H1 (cell line): ENCODE data around the gene SMG5. TPM values are rescaled to one million over a fixed set of nuclear protein-coding genes. Genes with fewer than 3 reads are reported as not detected.

Experiments
- CTCF ChIA-PET: fragments of 300-600 bp; sonication (Branson Sonifier 250); formaldehyde crosslinking; loops from one replicate; lab custom pipeline; 2021; ENCODE audit not compliant: partially characterized antibody; lab: Charles Lee
- POLR2A ChIA-PET: fragments of 300-600 bp; sonication (Branson Sonifier 250); formaldehyde crosslinking; loops from one replicate; lab custom pipeline; 2021; ENCODE audit warnings: inconsistent platforms; ENCODE audit not compliant: partially characterized antibody; lab: Charles Lee
- DNase-seq, 2 experiments: peaks; one replicate each; pipeline versions ENCODE4 v3.0.0 to v3.0.0-alpha.2; 2010 to 2022; ENCODE audit warnings: low spot score in 2 of 2, low read depth in 1 of 2, mixed read lengths in 1 of 2
- FAIRE-seq: peaks from 2 replicates; lab custom pipeline; 2011; peaks lifted over from hg19 to GRCh38; lab: Jason Lieb, UNC
- H2AFZ ChIP-seq: 2 replicates; pipeline ENCODE4 v1.8.1; 2012; ENCODE audit warnings: low read length, inconsistent platforms
- H2AK5ac ChIP-seq: 2 replicates; pipeline ENCODE4 v1.6.1; 2013; ENCODE audit warnings: low read depth, low read length
- H2BK120ac ChIP-seq: replicated peaks from 2 replicates; pipeline ENCODE3; 2013; ENCODE audit warnings: low read depth, low read length, inconsistent platforms
- H2BK12ac ChIP-seq: 2 replicates; pipeline ENCODE4 v1.6.1; 2013; ENCODE audit warnings: low read depth, low read length
- H2BK15ac ChIP-seq: 2 replicates; pipeline ENCODE4 v1.6.1; 2013; ENCODE audit warnings: low read length
- H2BK20ac ChIP-seq: 2 replicates; pipeline ENCODE4 v1.6.1; 2013; ENCODE audit warnings: low read length
- H2BK5ac ChIP-seq: 2 replicates; pipeline ENCODE4 v1.6.1; 2013; ENCODE audit warnings: low read depth, low read length
- H3K14ac ChIP-seq: 2 replicates; pipeline ENCODE4 v1.6.1; 2013; ENCODE audit warnings: inconsistent platforms; ENCODE audit not compliant: insufficient read length
- H3K18ac ChIP-seq: 2 replicates; pipeline ENCODE4 v1.6.1; 2013; ENCODE audit warnings: low read length; ENCODE audit errors: extremely low read depth
- H3K23ac ChIP-seq: 2 replicates; pipeline ENCODE4 v1.6.1; 2013; ENCODE audit warnings: inconsistent platforms; ENCODE audit not compliant: insufficient read length
- H3K23me2 ChIP-seq: 2 replicates; pipeline ENCODE4 v1.6.1; 2013; ENCODE audit warnings: low read depth, low read length
- H3K27ac ChIP-seq: 2 replicates; pipeline ENCODE4 v1.6.1; 2011; ENCODE audit warnings: low read depth, low read length, inconsistent platforms
- H3K27me3 ChIP-seq, 4 experiments: replicated peaks in 1 of 4; 1 replicate in 1 of 4; 2 replicates in 3 of 4; pipeline versions ENCODE4 v1.6.1 to v1.8.1; 2011 to 2013; ENCODE audit warnings: low read length in 3 of 4, mild to moderate bottlenecking in 3 of 4, inconsistent platforms in 2 of 4, mixed read lengths in 2 of 4, moderate library complexity in 1 of 4; ENCODE audit not compliant: control insufficient read depth in 3 of 4, insufficient read depth in 3 of 4; ENCODE audit errors: extremely low read depth in 1 of 4
- H3K36me3 ChIP-seq, 4 experiments: 2 replicates each; pipeline versions ENCODE4 v1.6.1 to v1.8.1; 2011 to 2013; ENCODE audit warnings: mild to moderate bottlenecking in 4 of 4, low read length in 3 of 4, moderate library complexity in 2 of 4, control low read depth in 1 of 4, inconsistent platforms in 1 of 4; ENCODE audit not compliant: insufficient read depth in 4 of 4, control insufficient read depth in 2 of 4
- H3K4ac ChIP-seq: replicated peaks from 2 replicates; pipeline ENCODE3; 2013; ENCODE audit warnings: low read length, low read depth, mixed read lengths, inconsistent platforms; ENCODE audit not compliant: insufficient read length
- H3K4me1 ChIP-seq, 4 experiments: replicated peaks in 1 of 4; 1 replicate in 1 of 4; 2 replicates in 3 of 4; pipeline versions ENCODE4 v1.6.1 to v1.8.1; 2011 to 2013; ENCODE audit warnings: low read length in 3 of 4, inconsistent platforms in 2 of 4, mixed read lengths in 1 of 4; ENCODE audit not compliant: insufficient read depth in 4 of 4, control insufficient read depth in 3 of 4
- H3K4me2 ChIP-seq, 2 experiments: 2 replicates each; pipeline versions ENCODE4 v1.6.1 to v1.8.1; 2011 to 2013; ENCODE audit warnings: low read depth in 2 of 2, low read length in 2 of 2, control low read depth in 1 of 2, inconsistent platforms in 1 of 2, mild to moderate bottlenecking in 1 of 2; ENCODE audit not compliant: insufficient read depth in 1 of 2
- H3K4me3 ChIP-seq, 4 experiments: fragments of 200-600, 300-600 bp in 1 of 4; sonication (generic), shearing (Covaris generic), sonication (Bioruptor Twin) in 1 of 4; 2 replicates each; pipeline versions ENCODE4 v1.5.1 to v1.8.1; 2011 to 2016; ENCODE audit warnings: low read length in 4 of 4, low read depth in 3 of 4, control low read depth in 2 of 4, inconsistent platforms in 2 of 4, mild to moderate bottlenecking in 2 of 4, mixed read lengths in 1 of 4, moderate library complexity in 1 of 4; ENCODE audit not compliant: insufficient read depth in 2 of 4; ENCODE audit errors: extremely low read depth in 1 of 4
- H3K56ac ChIP-seq: replicated peaks from 2 replicates; pipeline ENCODE3; 2013; ENCODE audit warnings: low read depth, mild to moderate bottlenecking, mixed read lengths, low read length, inconsistent platforms; ENCODE audit not compliant: insufficient read length
- H3K79me1 ChIP-seq: 2 replicates; pipeline ENCODE4 v1.6.1; 2013; ENCODE audit warnings: low read depth, low read length, control low read depth
- H3K79me2 ChIP-seq, 2 experiments: 2 replicates each; pipeline versions ENCODE4 v1.6.1 to v1.8.1; 2012 to 2013; ENCODE audit warnings: low read length in 2 of 2, mild to moderate bottlenecking in 2 of 2, inconsistent platforms in 1 of 2; ENCODE audit not compliant: insufficient read depth in 2 of 2, control insufficient read depth in 1 of 2
- H3K9ac ChIP-seq, 4 experiments: replicated peaks in 1 of 4; 1 replicate in 1 of 4; 2 replicates in 3 of 4; pipeline versions ENCODE4 v1.6.1 to v1.8.1; 2011 to 2013; ENCODE audit warnings: low read depth in 3 of 4, low read length in 3 of 4, control low read depth in 2 of 4, mild to moderate bottlenecking in 2 of 4, moderate library complexity in 2 of 4, inconsistent platforms in 1 of 4; ENCODE audit errors: extremely low read depth in 1 of 4
- H3K9me3 ChIP-seq, 2 experiments: 2 replicates each; pipeline versions ENCODE4 v1.6.1 to v1.8.1; 2012 to 2013; ENCODE audit warnings: mild to moderate bottlenecking in 2 of 2, moderate library complexity in 2 of 2, control low read depth in 1 of 2, inconsistent platforms in 1 of 2, low read depth in 1 of 2, low read length in 1 of 2, mixed read lengths in 1 of 2; ENCODE audit not compliant: insufficient read depth in 2 of 2
- H4K20me1 ChIP-seq, 2 experiments: replicated peaks in 1 of 2; 2 replicates each; pipeline versions ENCODE3 to v1.8.1; 2011 to 2013; ENCODE audit warnings: inconsistent platforms in 2 of 2, low read length in 2 of 2, mild to moderate bottlenecking in 1 of 2; ENCODE audit not compliant: insufficient read depth in 2 of 2, control insufficient read depth in 1 of 2
- H4K5ac ChIP-seq: 2 replicates; pipeline ENCODE4 v1.6.1; 2013; ENCODE audit warnings: low read length, low read depth, mixed read lengths, inconsistent platforms; ENCODE audit not compliant: insufficient read length
- H4K8ac ChIP-seq: 2 replicates; pipeline ENCODE4 v1.8.0; 2013; ENCODE audit warnings: mild to moderate bottlenecking, moderate library complexity, low read length, inconsistent platforms; ENCODE audit not compliant: insufficient read depth; ENCODE audit errors: extremely low read depth
- H4K91ac ChIP-seq: replicated peaks from 2 replicates; pipeline ENCODE3; 2013; ENCODE audit warnings: low read length, mixed read lengths, inconsistent platforms; ENCODE audit not compliant: insufficient read length
- ASH2L ChIP-seq: fragments of 200-600, 300-600 bp; sonication (generic); IDR thresholded peaks from one replicate; pipeline ENCODE4 v1.7.1; 2017; ENCODE audit warnings: low read length
- E2F6 ChIP-seq: IDR thresholded peaks from 2 replicates; pipeline ENCODE4 v1.6.1; 2012; ENCODE audit warnings: inconsistent platforms
- JUND ChIP-seq: IDR thresholded peaks from 2 replicates; pipeline ENCODE4 v1.6.1; 2011; ENCODE audit warnings: mild to moderate bottlenecking, improper control_type of control experiment, low read length
- KDM5A ChIP-seq: fragments of 200-600 bp; IDR thresholded peaks from 2 replicates; pipeline ENCODE4 v1.7.1; 2012; ENCODE audit warnings: mild to moderate bottlenecking, low read length, inconsistent platforms, mixed read lengths
- POLR2A ChIP-seq, 2 experiments: IDR thresholded peaks; 1 replicate in 1 of 2; 2 replicates in 1 of 2; pipeline ENCODE4 v1.6.1; 2011; ENCODE audit warnings: low read depth in 2 of 2, low read length in 2 of 2, mild to moderate bottlenecking in 2 of 2; ENCODE audit errors: control extremely low read depth in 1 of 2
- POLR2AphosphoS5 ChIP-seq: IDR thresholded peaks from 2 replicates; pipeline ENCODE4 v1.6.1; 2011; ENCODE audit warnings: low read depth, low read length
- SAP30 ChIP-seq: fragments of 300-600 bp; sonication (generic); IDR thresholded peaks from 2 replicates; pipeline ENCODE4 v1.7.1; 2012; ENCODE audit warnings: low read length, moderate library complexity, mild to moderate bottlenecking, inconsistent platforms; ENCODE audit not compliant: insufficient read depth, insufficient replicate concordance
- SIX5 ChIP-seq: IDR thresholded peaks from 2 replicates; pipeline ENCODE4 v1.6.1; 2011; ENCODE audit warnings: mild to moderate bottlenecking, low read depth, low read length
- WGBS, 2 experiments: shearing (Covaris generic) in 1 of 2; methylation state at CpG; one replicate each; pipeline versions ENCODE4 v1.1.6 to v1.1.7; 2013 to 2015; ENCODE audit warnings: low lambda C conversion rate in 2 of 2, mixed read lengths in 2 of 2, inconsistent platforms in 1 of 2, low coverage in 1 of 2, missing lambda C conversion rate in 1 of 2; ENCODE audit not compliant: insufficient replicate concordance in 2 of 2, insufficient coverage in 1 of 2, insufficient read length in 1 of 2; ENCODE audit errors: extremely low coverage in 1 of 2, missing lambda C conversion rate in 1 of 2; 5-methylcytosine and 5-hydroxymethylcytosine counted together
- long read RNA-seq, 2 experiments: library from RNA in 1 of 2; library from capped mRNA in 1 of 2; stranded (forward); transcript quantifications; one replicate each; pipeline ENCODE4 v2.0.0, GENCODE V29; 2021; ENCODE audit warnings: inconsistent platforms in 1 of 2
- polyA minus RNA-seq, 3 experiments: library from RNA; depleted of rRNA, polyadenylated mRNA; stranded (reverse); fragments of >200 nt; gene quantifications; 1 replicate in 2 of 3; 2 replicates in 1 of 3; pipeline ENCODE4 v1.2.3, GENCODE V29; 2011
- polyA plus RNA-seq, 7 experiments: library from polyadenylated mRNA; depleted of rRNA in 3 of 7; stranded (reverse) in 5 of 7; unstranded in 2 of 7; fragments of >200 nt in 5 of 7; fragments of 200-250 nt in 2 of 7; gene quantifications; 1 replicate in 5 of 7; 2 replicates in 1 of 7; 4 replicates in 1 of 7; pipeline versions ENCODE4 v1.2.1 to v1.2.3, GENCODE V29; 2011 to 2013; ENCODE audit warnings: missing spikeins in 2 of 7, mixed read lengths in 2 of 7
- total RNA-seq: library from RNA; stranded (reverse); fragmentation: NEBNext Ultra II Directional; extraction: Animal tissue kit (Norgen Biotek cat#: 25700); gene quantifications from 2 replicates; pipeline ENCODE4 v1.2.1, GENCODE V29; 2021

SMG5 gene
- total RNA-seq (94.7 and 98.0 TPM in 2 replicates), polyA plus RNA-seq (2011; rRNA removed) (32.7 and 45.2 TPM in 2 replicates), polyA minus RNA-seq (2011; rRNA and poly(A)+ RNA removed) (61.2 and 65.4 TPM in 2 replicates)
- 44.5 TPM for polyA plus RNA-seq (2011; cell fraction: cytosol; rRNA removed)
- 143 TPM for polyA plus RNA-seq (2011; cell fraction: nucleus; rRNA removed)
- polyA plus RNA-seq (2012, experiment 1 of 2): 66.0 to 90.4 TPM (median 81.2 TPM) in 4 replicates
- polyA plus RNA-seq (2012, experiment 2 of 2): 67.9 TPM
- polyA plus RNA-seq (2013, experiment 1 of 2): 45.2 TPM
- 42.4 TPM for polyA plus RNA-seq (2013, experiment 2 of 2)
- 32.7 TPM for polyA minus RNA-seq (2011; cell fraction: cytosol; rRNA and poly(A)+ RNA removed)
- 57.6 TPM for polyA minus RNA-seq (2011; cell fraction: nucleus; rRNA and poly(A)+ RNA removed)
- long read RNA-seq, experiment 1, full-length matches to known transcripts: 5 of 84 reads
- long read RNA-seq, experiment 1, partial matches to known transcripts: 35 of 84 reads
- long read RNA-seq, experiment 1, other reads (novel, unspliced or antisense): 44 of 84 reads
- long read RNA-seq, experiment 2, partial matches to known transcripts: 5 of 7 reads
- long read RNA-seq, experiment 2, other reads (novel, unspliced or antisense): 2 of 7 reads

GRCh38 chr1:156282479-156283222 lies at the start of gene SMG5:
Gene SMG5, minus strand, starts transcription at chr1:156282825. Its CDS starts 145 bp downstream, at chr1:156282680.
- FAIRE-seq: peak; percentile 75
- TF ChIP-seq POLR2A (IDR thresholded peaks at IDR 0.05; ENCODE audit: control extremely low read depth in 1 of 2, low read depth in 2 of 2, low read length in 2 of 2): peak; percentile 98 to 99
- TF ChIP-seq JUND: no peak
- TF ChIP-seq POLR2AphosphoS5: peak; percentile 95
- peak; percentile 64 for TF ChIP-seq ASH2L
- peak; percentile 76 for TF ChIP-seq KDM5A
- peak; percentile 68; the same call in 1 of the 2 replicates for TF ChIP-seq E2F6
- peak; percentile 19 for TF ChIP-seq SAP30
- peak; percentile 77 for TF ChIP-seq SIX5

More at GRCh38 chr1:156282479-156283222, at the start of gene SMG5:
- H3K23ac ChIP-seq: no peak within 1 kb of the TSS
- no peaks in the 10 kb centered on the region for H3K9me3 ChIP-seq
- H3K27me3 ChIP-seq: no peaks in the 10 kb centered on the region
- peak within 1 kb of the TSS; percentile 85 for H3K56ac ChIP-seq
- peak within 1 kb of the TSS; percentile 92 to 97 (median 96) for H3K9ac ChIP-seq
- no peak within 1 kb of the TSS for H3K4ac ChIP-seq
- no peak within 1 kb of the TSS; the same call in 1 of the 2 replicates for H2BK15ac ChIP-seq
- peaks cover 3 to 17% of the 10 kb centered on the region in 2 experiments for H4K20me1 ChIP-seq
- peaks cover 13% of the 10 kb centered on the region for H3K23me2 ChIP-seq
- H2BK12ac ChIP-seq: no peak within 1 kb of the TSS
- H4K91ac ChIP-seq: peak within 1 kb of the TSS; percentile 20
- no peak within 1 kb of the TSS; the same call in 1 of the 2 replicates for H2AK5ac ChIP-seq
- peak within 1 kb of the TSS; percentile 45 for H2AFZ ChIP-seq
- ChIA-PET POLR2A (interaction anchor here (0.7 to 17.4 kb wide), 29 partner anchors 9 to 370 kb away, joined by 3 to 221 read pairs (median 5); partner anchors contain the start of genes BGLAP, CCT3, GLMP and PAQR6), CTCF (interaction anchor here (0.7 to 5.3 kb wide), 15 partner anchors 12 to 1032 kb away, joined by 3 to 25 read pairs (median 3); no protein-coding TSS in a partner anchor)
- H2BK120ac ChIP-seq: no peak within 1 kb of the TSS
- DNase-seq: peak; percentile 94 to 96
- peaks cover 10% of the 10 kb centered on the region for H3K79me1 ChIP-seq
- peak within 1 kb of the TSS; percentile 74 to 93 (median 85) for H3K4me3 ChIP-seq
- H2BK20ac ChIP-seq: no peak within 1 kb of the TSS
- peak within 1 kb of the TSS; percentile 90 for H3K27ac ChIP-seq
- H3K79me2 ChIP-seq: peaks cover 23 to 37% of the 10 kb centered on the region in 2 experiments
- peaks cover 0 to 10% (median 3%) of the 10 kb centered on the region in 4 experiments; a peak in 2 of 7 replicates for H3K4me1 ChIP-seq
- 2% methylated on average over 46 of the region's 50 CpGs; no CpG with 5 or more reads in 1 of the 2 experiments for WGBS, 2 experiments
- peak within 1 kb of the TSS; percentile 91 to 92 for H3K4me2 ChIP-seq
- peak within 1 kb of the TSS; percentile 98; the same call in 1 of the 2 replicates for H4K8ac ChIP-seq
- peaks cover 9 to 21% (median 16%) of the 10 kb centered on the region in 4 experiments; a peak in 7 of 8 replicates for H3K36me3 ChIP-seq
- peak within 1 kb of the TSS; percentile 93 for H2BK5ac ChIP-seq
- H4K5ac ChIP-seq: peak within 1 kb of the TSS; percentile 65
- H3K14ac ChIP-seq: no peak within 1 kb of the TSS
- peak within 1 kb of the TSS; percentile 63; the same call in 1 of the 2 replicates for H3K18ac ChIP-seq
